ENCODE measurements around the gene ARHGAP4.

GRCh38 chrX:153866302-153867019 is 59.6 kb downstream of the ARHGAP4 start:
- no peak for TF ChIP-seq POLR2A (IDR thresholded peaks at IDR 0.05; ENCODE audit: low read depth, low read length)
- TF ChIP-seq POLR2AphosphoS5 (IDR thresholded peaks at IDR 0.05; ENCODE audit: low read depth, low read length): no peak
